GM10847 (cell line): ENCODE results near the gene CBL.
A peak's percentile ranks its signal among the peaks of the same experiment; 100 is the strongest.

Source experiments
- POLR2A ChIP-seq: IDR thresholded peaks from 2 replicates; pipeline ENCODE4 v1.6.1; 2011; ENCODE audit not compliant: insufficient read length; ENCODE audit errors: extremely low read depth

The CBL gene

DNA sequence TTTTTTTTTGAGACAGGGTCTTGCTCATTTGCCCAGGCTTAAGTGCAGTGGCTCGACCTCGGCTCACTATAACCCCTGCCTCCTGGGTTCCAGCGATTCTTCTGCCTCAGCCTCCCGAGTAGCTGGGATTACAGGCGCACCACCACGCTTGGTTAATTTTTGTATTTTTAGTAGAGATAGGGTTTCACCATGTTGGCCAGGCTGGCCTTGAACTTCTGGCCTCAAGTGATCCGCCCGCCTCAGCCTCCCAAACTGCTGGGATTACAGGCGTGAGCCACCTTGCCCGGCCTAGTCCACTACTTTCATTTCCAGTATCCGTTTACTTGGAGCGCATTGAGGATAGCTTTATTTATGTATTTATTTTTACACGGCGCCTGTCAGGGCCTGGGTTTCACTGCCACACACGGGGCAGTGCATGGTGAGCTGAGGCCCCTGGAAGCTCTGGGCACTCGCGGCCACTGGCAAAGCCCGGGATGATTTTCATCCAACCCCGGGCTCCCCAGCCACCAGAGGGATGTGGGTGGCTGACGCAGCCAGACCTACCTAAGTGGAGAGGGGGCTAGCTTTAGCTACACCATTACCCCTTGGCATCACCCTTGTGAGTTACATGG lies 116.9 kb downstream of the CBL start:
- TF ChIP-seq POLR2A: no peak

DNA sequence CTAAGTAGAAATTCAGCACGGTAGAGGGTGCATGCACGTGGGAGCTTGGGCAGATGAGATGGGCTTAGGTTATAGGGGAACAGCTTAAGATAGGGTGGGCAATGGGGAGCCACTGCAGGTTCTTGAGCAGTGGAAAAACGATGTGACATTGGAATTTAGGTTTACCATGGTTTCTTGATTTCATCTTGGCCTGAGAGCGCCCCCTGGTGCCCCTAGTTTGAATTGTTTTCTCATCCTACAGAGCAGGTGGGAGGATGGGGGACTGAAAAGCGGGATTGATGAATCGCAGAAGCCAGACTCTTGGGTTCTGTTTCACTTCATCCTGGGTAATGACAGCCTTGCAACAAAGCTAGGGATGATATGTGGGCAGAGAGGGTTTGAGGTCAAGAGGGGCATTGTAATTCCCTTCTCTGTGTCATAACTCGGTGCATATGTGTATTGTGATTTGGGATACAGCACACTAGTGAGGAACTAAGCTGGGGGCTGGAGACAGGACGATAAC lies 117.4 kb downstream of the CBL start:
- TF ChIP-seq POLR2A: no peak

GRCh38 chr11:119324189-119324588 lies 118.0 kb downstream of the CBL start:
- TF ChIP-seq POLR2A: no peak

GRCh38 chr11:119329320-119329719 lies 123.2 kb downstream of the CBL start:
- no peak for TF ChIP-seq POLR2A

GRCh38 chr11:119330237-119330636 lies 124.1 kb downstream of the CBL start:
- TF ChIP-seq POLR2A: no peak

GRCh38 chr11:119332111-119332765 lies 126.1 kb downstream of the CBL start:
- TF ChIP-seq POLR2A: no peak

DNA sequence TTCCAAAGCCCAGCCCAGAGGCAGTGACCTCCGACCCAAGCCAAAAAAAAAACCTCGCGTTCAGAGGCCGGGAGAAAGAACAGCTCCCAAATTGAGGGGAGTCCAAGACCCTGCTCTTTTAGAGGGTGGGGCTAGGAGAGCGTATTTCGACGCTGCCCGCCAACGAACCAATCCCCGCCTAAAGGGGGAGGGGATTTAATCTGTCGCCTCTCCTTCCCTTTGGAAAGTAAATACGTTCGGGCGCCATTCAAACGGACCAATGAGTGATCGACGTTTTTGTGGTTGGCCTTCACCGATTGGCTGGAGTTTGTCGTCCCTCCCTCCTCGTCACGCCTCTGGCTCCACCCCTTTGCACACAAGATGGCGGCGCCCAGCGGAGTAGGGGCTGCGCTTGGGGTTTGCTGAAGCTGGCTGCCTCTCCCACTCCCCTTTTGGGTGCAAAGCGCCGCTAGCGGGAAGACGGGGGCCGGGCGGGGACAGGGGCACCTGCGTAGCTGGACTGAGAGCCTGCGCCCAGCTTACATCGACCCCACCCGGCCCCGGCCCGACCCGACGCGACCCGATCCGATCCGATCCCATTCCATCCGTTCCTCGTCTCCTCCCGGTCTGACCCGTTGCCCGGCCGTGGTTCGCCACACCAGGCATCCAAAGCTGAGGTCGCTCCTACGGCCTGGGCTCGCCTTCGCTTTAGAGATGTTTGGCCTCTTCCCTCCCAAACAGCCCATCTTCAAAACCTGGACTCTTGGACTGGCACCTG lies 128.2 kb downstream of the CBL start, which contains the start of gene RNF26:
Gene RNF26, plus strand, starts transcription at position 354 of the 757 bp plus-strand sequence. CDS start 596 bp downstream, outside the sequence.
- TF ChIP-seq POLR2A: peak; percentile 68

GRCh38 chr11:119335091-119335654 lies 129.0 kb downstream of the CBL start:
- TF ChIP-seq POLR2A: no peak

DNA sequence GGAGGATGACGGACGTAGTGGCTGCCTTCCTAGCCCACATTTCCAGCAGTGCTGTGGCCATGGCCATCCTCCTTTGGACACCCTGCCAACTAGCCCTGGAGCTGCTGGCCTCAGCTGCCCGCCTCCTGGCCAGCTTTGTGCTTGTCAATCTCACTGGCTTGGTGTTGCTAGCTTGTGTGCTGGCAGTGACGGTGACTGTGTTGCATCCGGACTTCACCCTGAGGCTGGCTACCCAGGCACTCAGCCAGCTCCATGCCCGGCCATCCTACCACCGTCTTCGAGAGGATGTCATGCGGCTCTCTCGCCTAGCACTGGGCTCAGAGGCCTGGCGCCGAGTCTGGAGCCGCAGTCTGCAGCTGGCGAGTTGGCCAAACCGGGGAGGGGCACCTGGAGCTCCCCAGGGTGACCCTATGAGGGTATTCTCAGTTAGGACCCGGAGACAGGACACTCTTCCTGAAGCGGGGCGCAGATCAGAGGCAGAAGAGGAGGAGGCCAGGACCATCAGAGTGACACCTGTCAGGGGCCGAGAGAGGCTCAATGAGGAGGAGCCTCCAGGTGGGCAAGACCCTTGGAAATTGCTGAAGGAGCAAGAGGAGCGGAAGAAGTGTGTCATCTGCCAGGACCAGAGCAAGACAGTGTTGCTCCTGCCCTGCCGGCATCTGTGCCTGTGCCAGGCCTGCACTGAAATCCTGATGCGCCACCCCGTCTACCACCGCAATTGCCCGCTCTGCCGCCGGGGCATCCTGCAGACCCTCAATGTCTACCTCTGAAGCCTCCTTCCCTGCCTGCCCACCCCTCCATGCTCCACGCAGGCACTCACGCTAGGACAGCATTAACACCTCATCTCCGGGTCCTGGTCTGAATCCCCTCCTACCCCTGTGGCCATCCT lies 129.8 kb downstream of the CBL start:
- TF ChIP-seq POLR2A: no peak

DNA sequence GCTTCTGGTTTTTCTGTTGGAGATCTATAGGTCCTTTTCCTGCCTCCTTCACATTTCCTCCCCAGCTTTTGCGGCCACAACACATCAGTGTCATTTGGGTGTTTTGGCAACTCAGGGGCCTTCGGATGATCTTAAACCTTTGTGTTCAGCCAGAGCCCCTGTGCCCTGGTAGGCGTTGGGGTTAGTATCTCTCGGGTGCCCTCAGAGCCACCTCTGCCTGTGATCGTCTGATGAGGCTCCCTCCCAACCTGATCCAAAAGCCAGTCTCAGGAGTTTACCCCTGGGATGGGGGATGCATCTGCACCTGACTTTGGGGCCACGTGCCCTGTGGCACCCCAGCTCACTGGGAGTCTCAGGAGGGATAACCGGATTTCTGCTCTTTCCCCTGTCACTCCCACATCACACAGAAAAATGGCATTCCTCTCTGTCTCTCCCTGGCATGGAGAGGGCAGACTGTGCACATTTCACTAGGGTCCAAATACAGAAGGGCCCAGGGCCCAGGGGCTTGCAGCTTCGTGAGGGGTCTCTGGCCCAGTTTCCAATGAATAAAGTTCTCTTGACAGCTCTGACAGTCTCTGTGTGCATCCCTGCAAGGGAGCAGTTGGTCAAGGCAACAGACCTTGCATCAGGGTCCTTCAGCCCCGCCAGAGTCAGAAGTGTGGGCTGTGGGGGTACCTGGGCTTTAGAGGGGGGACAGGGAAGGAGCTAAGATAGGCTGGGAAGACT lies 130.8 kb downstream of the CBL start:
- TF ChIP-seq POLR2A: no peak

GRCh38 chr11:119337581-119338317 lies 131.6 kb downstream of the CBL start:
- no peak for TF ChIP-seq POLR2A

DNA sequence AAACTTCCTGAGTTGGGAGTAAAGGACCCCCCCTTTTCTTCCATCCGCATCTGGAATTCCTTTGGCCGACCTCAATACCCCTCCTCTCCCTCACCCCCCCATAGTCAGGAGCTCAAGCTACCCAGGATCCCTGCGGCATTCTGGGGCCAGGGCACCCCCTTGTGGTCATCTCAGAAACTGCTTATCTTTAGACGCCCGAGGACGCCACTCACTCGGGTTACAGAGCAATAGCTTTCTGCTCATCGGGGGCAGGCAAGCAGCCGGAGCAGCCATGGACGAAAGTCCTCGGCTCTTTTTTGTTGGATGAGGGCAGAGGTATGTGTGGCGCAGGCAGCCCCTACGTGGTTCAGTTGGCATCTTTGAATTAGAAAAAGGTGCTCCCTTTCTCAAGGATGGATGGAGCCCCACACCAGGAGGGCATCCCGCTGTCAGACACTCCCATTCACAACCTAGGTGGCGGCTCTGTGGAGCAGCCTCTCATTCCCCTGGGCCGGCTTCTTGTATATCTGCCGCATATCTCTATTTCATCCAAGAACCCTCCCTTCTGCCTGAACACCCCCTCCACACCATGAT lies 132.3 kb downstream of the CBL start:
- TF ChIP-seq POLR2A: no peak
